MM.1S (cell line): ENCODE measurements around the gene FOXO3.
A peak's percentile ranks its signal among the peaks of the same experiment; 100 is the strongest.

ENCODE experiments used
- DNase-seq: peaks from one replicate; pipeline ENCODE4 v3.0.0-alpha.2; 2015
- H2AFZ ChIP-seq: fragments of 300-600 bp; sonication (generic); 2 replicates; pipeline ENCODE4 v1.6.0; 2016; ENCODE audit warnings: antibody characterized with exemption, low read length
- H3F3A ChIP-seq: fragments of 300-600 bp; sonication (generic); 2 replicates; pipeline ENCODE4 v1.6.1; 2016; ENCODE audit warnings: mild to moderate bottlenecking, antibody characterized with exemption, low read length, moderate library complexity, mixed read lengths; ENCODE audit not compliant: insufficient read depth
- H3K27ac ChIP-seq: fragments of 300-600 bp; sonication (generic); 2 replicates; pipeline ENCODE4 v1.5.1; 2016; ENCODE audit warnings: mild to moderate bottlenecking, low read length
- H3K27me3 ChIP-seq: fragments of 300-600 bp; sonication (generic); replicated peaks from 2 replicates; pipeline ENCODE4 v1.6.0; 2016; ENCODE audit warnings: low read length; ENCODE audit not compliant: insufficient read depth
- H3K36me3 ChIP-seq: fragments of 300-600 bp; sonication (generic); replicated peaks from 2 replicates; pipeline ENCODE4 v1.6.1; 2016; ENCODE audit warnings: mild to moderate bottlenecking, low read length, mixed read lengths; ENCODE audit not compliant: insufficient read depth
- H3K4me1 ChIP-seq: fragments of 300-600 bp; sonication (generic); 2 replicates; pipeline ENCODE4 v1.6.1; 2016; ENCODE audit warnings: low read length, mixed read lengths
- H3K4me2 ChIP-seq: fragments of 300-600 bp; sonication (generic); 2 replicates; pipeline ENCODE4 v1.6.0; 2016; ENCODE audit warnings: low read depth, low read length
- H3K4me3 ChIP-seq: fragments of 300-600 bp; sonication (generic); 2 replicates; pipeline ENCODE4 v1.5.1; 2016; ENCODE audit warnings: low read length, mixed read lengths
- H3K79me2 ChIP-seq: fragments of 300-600 bp; sonication (generic); 2 replicates; pipeline ENCODE4 v1.6.1; 2016; ENCODE audit warnings: mixed run types, low read length, mixed read lengths
- H3K9ac ChIP-seq: fragments of 300-600 bp; sonication (generic); 2 replicates; pipeline ENCODE4 v1.6.1; 2016; ENCODE audit warnings: low read length, mixed read lengths
- H3K9me2 ChIP-seq: fragments of 300-600 bp; sonication (generic); replicated peaks from 2 replicates; pipeline ENCODE4 v1.6.1; 2016; ENCODE audit warnings: mild to moderate bottlenecking, low read length, mixed read lengths; ENCODE audit not compliant: insufficient read depth
- H3K9me3 ChIP-seq: fragments of 300-600 bp; sonication (generic); replicated peaks from 2 replicates; pipeline ENCODE4 v1.6.1; 2016; ENCODE audit warnings: mild to moderate bottlenecking, low read length, mixed read lengths; ENCODE audit not compliant: insufficient read depth
- H4K20me1 ChIP-seq: fragments of 300-600 bp; sonication (generic); 2 replicates; pipeline ENCODE4 v1.6.1; 2016; ENCODE audit warnings: mild to moderate bottlenecking, low read length, moderate library complexity, mixed read lengths; ENCODE audit not compliant: insufficient read depth
- EZH2 ChIP-seq: fragments of 300-600 bp; sonication (generic); optimal IDR thresholded peaks from 2 replicates; pipeline ENCODE3; 2017; ENCODE audit warnings: low read depth, mild to moderate bottlenecking, antibody characterized with exemption, low read length, mixed read lengths
- EZH2phosphoT487 ChIP-seq: fragments of 300-600 bp; sonication (generic); IDR thresholded peaks from 2 replicates; pipeline ENCODE4 v1.6.1; 2018; ENCODE audit warnings: antibody characterized with exemption, low read length
- TF ChIP-seq, protein P1 (sequence below): fragments of 300-600 bp; sonication (generic); IDR thresholded peaks from 2 replicates; pipeline ENCODE4 v1.5.1; 2016; ENCODE audit warnings: antibody characterized with exemption, low read length, mixed read lengths

The FOXO3 gene

DNA sequence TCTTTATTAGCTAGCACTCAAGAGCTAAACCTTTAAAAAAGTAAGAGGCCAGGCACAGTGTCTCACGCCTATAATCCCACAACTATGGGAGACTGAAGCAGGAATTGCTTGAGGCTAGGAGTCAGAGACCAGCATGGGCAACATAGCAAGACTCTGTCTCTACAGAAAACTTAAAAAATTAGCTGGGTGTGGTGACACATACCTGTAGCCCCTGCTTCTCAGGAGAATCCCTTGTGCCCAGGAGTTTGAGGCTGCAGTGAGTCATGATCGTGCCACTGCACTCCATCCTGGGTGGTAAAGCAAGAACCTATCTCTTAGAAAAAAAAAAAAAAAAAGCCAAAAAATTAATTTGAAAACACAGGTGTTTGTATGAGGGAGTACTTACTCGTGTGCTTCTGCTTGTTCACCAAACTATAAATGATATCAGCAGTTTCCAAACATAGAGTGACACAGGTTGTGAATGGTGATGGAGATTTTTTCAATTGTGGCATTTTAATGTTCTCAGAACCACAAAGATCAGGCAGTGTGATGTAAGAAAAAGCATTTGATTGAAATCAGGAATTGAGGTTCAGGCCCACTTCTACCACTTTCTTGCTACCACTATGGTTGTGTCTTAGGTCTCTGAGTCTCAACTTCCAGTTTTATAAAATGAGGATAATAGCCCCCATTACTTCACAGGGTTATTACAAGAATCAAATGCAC, 104.9 kb downstream of the FOXO3 start:
- no peaks in the 10 kb centered on the region for H3K9me2 ChIP-seq
- no peaks in the 10 kb centered on the region for H4K20me1 ChIP-seq
- H3K79me2 ChIP-seq: peaks cover 96% of the 10 kb centered on the region
- H3K27ac ChIP-seq: peak overlapping the region; percentile 50; the same call in 1 of the 2 replicates
- no peak overlapping the region for H3K4me3 ChIP-seq
- peaks cover 76% of the 10 kb centered on the region for H3F3A ChIP-seq
- peak; percentile 37 for DNase-seq
- peaks cover 69% of the 10 kb centered on the region for H3K4me1 ChIP-seq
- TF ChIP-seq, protein P1, sequence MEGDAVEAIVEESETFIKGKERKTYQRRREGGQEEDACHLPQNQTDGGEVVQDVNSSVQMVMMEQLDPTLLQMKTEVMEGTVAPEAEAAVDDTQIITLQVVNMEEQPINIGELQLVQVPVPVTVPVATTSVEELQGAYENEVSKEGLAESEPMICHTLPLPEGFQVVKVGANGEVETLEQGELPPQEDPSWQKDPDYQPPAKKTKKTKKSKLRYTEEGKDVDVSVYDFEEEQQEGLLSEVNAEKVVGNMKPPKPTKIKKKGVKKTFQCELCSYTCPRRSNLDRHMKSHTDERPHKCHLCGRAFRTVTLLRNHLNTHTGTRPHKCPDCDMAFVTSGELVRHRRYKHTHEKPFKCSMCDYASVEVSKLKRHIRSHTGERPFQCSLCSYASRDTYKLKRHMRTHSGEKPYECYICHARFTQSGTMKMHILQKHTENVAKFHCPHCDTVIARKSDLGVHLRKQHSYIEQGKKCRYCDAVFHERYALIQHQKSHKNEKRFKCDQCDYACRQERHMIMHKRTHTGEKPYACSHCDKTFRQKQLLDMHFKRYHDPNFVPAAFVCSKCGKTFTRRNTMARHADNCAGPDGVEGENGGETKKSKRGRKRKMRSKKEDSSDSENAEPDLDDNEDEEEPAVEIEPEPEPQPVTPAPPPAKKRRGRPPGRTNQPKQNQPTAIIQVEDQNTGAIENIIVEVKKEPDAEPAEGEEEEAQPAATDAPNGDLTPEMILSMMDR: no peak
- TF ChIP-seq EZH2 (no peak), EZH2phosphoT487 (no peak)
- H3K36me3 ChIP-seq: peaks cover 6% of the 10 kb centered on the region; the same call in 1 of the 2 replicates
- H3K9ac ChIP-seq: no peak overlapping the region; the same call in 1 of the 2 replicates
- H3K4me2 ChIP-seq: peak overlapping the region; percentile 2; the same call in 1 of the 2 replicates
- H3K27me3 ChIP-seq: no peaks in the 10 kb centered on the region
- H3K9me3 ChIP-seq: no peaks in the 10 kb centered on the region
- H2AFZ ChIP-seq: no peak overlapping the region

DNA sequence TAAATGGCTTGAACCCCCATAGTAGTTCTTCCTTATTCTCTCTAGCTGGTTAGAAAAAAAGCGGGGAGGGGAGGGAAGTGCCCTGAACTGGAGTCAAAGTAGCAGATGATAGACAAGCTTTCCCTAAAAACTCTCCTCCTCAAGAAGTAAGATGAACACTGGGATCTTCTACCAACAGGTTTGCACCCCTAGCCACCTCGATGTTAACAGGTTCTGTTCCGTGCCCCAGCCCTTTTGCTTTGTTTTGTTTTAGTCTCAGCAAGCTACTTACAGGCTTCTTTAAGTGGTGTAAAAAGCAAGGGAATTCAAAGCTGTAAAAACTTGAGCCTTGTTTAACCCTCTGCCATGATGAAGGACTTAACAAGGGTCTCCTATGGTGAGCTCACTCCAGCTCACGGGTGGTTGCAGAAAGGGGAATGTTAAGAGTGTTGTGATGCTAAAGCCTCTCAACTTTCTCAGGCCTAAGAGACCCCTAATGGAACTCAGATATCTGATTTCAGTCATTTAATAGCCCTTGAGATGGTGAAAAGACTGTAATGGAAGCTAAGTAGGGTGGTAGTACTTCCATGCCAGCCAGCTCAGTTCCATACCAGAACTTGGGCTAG, 106.0 kb downstream of the FOXO3 start:
- DNase-seq: no peak
- H3K36me3 ChIP-seq: peaks cover 6% of the 10 kb centered on the region; the same call in 1 of the 2 replicates
- peak overlapping the region; percentile 99 for H3K27ac ChIP-seq
- no peak overlapping the region for H2AFZ ChIP-seq
- no peaks in the 10 kb centered on the region for H3K9me3 ChIP-seq
- TF ChIP-seq EZH2: no peak
- no peak for TF ChIP-seq EZH2phosphoT487
- TF ChIP-seq, protein P1: no peak
- peaks cover 78% of the 10 kb centered on the region for H3F3A ChIP-seq
- H3K79me2 ChIP-seq: peaks cover 96% of the 10 kb centered on the region
- peaks cover 77% of the 10 kb centered on the region for H3K4me1 ChIP-seq
- peak overlapping the region; percentile 23; the same call in 1 of the 2 replicates for H3K9ac ChIP-seq
- H4K20me1 ChIP-seq: no peaks in the 10 kb centered on the region
- peak overlapping the region; percentile 58 for H3K4me2 ChIP-seq
- H3K4me3 ChIP-seq: 0 out of 2 replicates have a peak overlapping the region, but pooled peaks have one; percentile 13
- no peaks in the 10 kb centered on the region for H3K9me2 ChIP-seq
- no peaks in the 10 kb centered on the region for H3K27me3 ChIP-seq

DNA sequence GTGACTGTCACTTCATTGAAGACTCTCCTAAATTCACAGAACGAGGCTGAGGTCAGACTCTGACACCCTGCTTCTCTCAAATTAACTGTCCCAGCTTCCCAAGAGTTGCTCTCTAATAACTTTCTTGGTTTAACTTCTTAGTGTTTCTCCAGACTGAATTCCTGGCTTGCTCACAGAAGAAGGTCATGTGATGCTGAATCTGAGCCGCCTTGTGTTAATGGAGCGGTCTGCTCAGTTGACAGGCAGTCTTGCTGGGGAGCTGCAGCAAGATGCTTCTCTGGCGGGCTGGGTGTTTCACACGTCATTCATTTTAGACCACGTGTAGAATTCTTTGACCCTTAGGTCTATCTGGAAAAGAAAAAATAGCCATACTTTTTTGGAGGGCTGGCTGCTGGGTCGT, 107.3 kb downstream of the FOXO3 start:
- Histone ChIP-seq H4K20me1 (no peaks in the 10 kb centered on the region), H2AFZ (no peak overlapping the region), H3K36me3 (no peaks in the 10 kb centered on the region; the same call in 1 of the 2 replicates), H3K27me3 (no peaks in the 10 kb centered on the region), H3K27ac (peak overlapping the region; percentile 99), H3K9me2 (no peaks in the 10 kb centered on the region), H3K4me2 (peak overlapping the region; percentile 58), H3F3A (peaks cover 78% of the 10 kb centered on the region), H3K9ac (peak overlapping the region; percentile 23; the same call in 1 of the 2 replicates), H3K4me3 (no peak overlapping the region), H3K9me3 (no peaks in the 10 kb centered on the region), H3K4me1 (peaks cover 79% of the 10 kb centered on the region), H3K79me2 (peaks cover 96% of the 10 kb centered on the region)
- peak; percentile 31 for DNase-seq
- no peak for TF ChIP-seq EZH2
- TF ChIP-seq, protein P1: no peak
- no peak for TF ChIP-seq EZH2phosphoT487
